GM18507 (cell line): ENCODE measurements around the gene SSH2.

Source experiments
- DNase-seq: peaks from one replicate; pipeline ENCODE4 v3.0.0; 2011; ENCODE audit warnings: low read depth; ENCODE audit not compliant: insufficient read length; ENCODE audit errors: extremely low spot score
- FAIRE-seq: peaks from 2 replicates; lab custom pipeline; 2011; peaks lifted over from hg19 to GRCh38; lab: Jason Lieb, UNC

The SSH2 gene

DNA sequence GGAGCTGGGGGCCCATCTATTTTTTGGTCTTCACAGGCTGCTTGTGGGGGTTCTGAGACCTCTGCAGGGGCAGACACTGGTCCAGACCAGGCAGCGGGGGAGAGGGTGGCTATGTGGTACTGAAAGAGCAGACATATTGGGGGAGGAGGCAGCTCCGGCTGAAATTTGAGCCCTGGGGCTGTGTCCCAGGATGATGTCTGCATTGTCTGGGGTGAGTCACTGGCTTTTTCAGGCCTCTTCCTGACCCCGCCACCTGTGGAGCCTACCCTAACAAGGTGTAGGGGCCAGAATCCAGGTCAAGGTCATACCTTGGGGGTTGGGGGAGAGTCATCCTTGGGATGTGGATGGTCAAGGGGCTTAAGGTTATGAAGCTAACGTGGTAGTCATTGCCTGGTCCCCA lies 309.8 kb downstream of the SSH2 start:
- no peak for DNase-seq
- FAIRE-seq, result no peak

DNA sequence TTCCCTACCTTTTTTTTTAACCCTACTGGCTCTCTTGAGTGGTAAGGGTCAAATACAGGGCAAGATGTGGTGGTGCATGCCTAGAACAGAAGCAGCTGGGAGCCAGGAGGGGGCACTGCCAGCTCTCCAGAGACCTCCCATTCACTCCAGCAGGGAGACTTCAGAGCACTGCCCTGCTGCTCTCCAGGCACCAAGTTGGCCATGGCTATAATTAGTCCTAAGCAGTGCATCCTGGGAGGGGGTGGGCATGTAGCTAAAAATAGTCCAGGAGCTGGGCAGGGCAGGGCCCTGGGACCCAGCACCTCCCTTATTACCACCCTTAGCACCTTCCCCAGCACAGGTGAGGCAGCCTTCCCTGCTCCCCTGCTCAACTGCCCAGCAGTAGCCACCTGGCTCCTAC lies 310.8 kb downstream of the SSH2 start:
- no peak for FAIRE-seq
- DNase-seq, result no peak

DNA sequence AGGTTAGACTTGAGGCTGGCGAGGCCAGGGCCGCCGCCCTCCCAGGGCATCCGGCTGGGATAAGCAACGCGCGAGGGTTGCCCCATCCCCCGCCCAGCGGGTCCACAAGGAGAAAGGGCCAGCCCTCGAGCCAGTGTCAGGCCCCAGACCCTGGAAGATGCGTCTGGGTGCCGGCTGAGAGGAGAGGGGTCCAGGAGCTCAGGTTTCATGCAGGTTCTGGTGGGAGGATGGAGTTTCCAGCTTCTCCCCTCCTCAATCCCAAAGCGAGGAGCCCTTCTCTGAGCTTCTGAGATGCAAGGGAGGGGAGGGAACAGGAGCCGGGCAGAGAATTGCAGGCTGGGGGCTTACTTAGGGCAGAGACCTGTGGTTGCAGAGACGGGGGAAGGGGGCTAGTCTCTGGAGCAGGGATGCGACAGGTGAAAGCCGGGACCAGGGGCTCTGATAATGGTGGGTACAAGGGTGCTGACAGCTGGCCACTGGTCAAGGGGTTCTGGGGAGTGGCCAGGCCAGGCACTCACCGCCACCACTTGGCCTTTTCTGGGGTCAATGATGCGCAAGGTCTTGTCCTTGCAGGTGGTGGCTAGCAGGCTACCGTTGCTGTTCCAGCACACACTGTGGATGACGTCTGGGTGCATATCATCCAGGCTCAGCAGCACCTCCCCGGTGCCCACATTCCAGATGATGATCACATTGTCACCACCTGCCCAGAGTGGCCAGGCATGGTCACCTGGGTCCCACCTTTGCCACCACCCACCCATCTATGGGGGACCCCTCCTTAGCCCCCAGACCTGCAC lies 311.6 kb downstream of the SSH2 start:
- FAIRE-seq, result no peak

DNA sequence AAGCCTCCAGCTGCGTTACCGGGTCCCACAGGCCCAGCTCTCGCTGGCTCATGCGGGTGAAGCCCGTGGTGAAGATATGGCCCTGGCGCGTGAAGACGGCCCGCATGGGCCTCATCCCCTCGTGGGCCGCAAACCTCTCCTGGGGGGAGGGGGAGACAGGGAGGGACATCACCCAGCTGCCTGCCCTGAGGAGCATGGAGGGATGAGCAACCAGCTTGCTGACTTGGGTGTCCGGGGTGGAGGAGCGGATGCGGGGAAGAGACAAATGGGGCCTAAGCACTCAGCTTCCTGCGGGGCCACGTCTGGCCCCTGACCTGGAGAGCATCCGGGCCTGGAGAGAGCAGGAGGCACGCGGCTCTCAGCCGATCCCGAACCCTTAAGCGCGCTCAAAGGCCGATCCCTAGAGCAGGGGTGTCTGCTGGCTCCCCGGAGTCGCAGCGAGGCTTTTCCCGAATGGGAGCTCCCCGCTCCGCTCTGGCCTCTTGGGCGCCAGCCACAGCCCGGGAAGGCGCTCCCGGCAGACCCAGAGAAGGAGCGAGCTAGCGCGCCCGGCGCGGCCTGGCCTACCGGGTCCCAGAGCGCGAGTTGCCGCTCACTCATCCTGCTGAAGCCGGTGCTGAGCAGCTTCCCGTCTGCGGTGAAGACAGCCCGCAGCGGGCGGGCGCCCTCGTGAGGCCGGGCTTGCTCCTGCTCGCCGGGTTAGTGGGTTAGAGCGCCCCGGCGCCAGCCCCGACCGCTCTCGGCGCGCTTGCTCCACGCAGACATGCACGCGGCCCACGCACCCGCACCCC lies 312.4 kb downstream of the SSH2 start:
- FAIRE-seq (peak; percentile 88), DNase-seq (no peak)

More for the DNA sequence above, 311.6 kb downstream of the SSH2 start:
- no peak for DNase-seq

DNA sequence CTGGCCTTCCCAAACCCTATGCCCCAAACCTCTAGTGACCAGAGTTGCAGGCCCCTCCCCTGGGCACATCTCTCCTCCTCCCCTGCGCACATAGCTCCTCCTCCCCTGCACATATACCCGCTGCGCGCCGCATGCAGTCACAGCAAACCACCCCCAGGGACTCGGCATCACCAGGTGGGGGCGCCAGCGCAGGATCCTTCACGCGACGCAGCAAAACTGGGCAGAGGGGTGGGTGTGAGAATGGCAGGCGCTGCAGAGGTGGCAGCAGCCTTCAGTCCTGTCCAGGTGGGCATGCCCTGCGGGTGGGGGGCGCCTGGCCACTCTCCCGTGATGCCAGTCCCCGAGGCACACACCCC lies 312.9 kb downstream of the SSH2 start:
- DNase-seq (peak; percentile 74), FAIRE-seq (peak; percentile 97)

DNA sequence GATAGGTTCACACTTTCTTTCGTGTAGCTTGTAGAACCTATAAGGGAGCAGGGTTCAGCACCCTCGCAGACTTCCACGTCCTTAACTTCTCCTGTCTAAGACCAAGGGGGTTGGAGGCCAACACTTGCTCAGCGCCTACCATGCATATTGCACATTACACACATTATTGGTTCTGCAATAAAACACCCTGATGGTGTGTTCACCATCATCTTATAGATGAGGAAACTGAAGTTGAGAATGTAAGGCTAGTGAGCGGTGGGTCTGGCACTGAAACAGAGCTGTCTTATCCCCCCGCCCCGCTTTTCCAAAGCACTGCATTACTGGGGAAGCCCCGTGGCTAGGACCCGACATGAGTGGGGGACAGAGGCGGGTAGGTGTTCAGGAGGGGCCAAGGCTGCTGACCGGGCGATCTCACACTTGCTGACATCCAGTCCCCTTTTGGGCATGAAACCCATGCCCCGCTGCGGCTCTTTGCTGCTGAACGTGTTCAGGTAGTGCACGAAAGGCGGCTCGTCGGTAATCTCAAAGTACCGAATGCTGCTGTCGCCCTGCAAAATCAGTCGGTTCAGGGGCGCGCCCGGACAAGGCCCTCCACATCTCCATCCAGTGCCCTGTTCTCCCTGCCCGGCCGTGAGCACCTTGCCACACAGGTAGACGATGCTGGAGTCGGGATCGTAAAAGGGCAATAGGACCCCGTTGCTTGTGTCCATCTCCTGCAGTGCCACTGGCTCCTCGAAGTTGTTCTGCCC lies 313.6 kb downstream of the SSH2 start:
- DNase-seq (no peak), FAIRE-seq (no peak)

DNA sequence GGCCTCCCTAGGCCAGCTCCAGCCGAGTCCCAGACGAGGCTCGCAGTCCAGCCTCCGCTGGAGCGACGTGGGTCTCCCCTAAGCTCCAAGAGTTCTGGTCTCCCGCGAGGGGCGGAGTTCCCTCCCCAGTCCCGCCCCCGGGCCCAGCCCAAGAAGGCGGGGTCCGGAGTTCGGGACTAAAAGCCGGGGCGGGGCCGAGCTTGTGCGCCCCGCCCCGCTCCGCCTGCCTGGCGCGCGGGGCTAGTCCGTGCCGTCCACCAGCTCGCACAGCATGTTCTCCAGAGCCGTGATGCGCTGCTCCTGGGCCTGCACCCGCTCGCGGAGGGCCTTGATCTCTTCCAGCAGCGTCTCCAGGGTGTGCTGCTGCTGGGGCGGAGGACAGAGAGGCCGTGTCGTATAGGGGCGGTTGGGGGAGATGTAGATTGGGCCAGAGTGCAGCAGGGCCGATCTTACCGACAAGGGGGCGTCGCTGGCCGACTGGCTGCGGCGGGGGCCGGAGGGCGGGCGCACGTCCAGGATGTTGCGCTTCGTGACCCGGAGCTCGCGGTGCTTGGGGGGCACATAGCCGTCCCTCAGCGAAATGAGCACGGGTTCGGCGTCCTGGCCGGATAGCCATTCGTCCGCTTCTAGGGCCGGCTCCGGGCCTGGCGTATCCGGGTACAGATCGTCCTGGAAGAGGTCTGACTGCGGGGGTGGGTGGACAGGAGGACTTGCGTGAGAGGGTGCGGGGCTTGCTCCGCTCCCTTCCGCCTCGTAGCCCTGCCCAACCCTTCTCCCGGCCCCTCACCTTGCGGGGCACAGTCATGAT lies 314.3 kb downstream of the SSH2 start:
- peak; percentile 87 for FAIRE-seq
- peak; percentile 75 for DNase-seq

DNA sequence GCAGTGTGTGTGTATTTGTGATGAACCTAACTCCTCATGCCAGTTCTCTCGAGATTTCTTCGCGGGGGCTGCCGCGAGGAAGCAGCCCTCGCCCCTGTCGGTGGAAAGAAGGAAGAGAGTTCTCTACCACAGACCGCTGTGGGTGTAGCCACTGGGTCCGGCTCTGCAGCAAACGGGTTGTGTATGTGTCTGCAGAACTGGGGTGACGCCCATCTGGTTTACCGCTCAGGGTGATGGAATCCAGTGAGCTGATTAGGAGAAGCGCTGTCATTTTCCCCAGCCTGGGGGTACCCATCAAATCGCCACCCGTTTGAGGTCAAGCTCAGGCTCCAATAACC lies 315.0 kb downstream of the SSH2 start:
- no peak for DNase-seq
- no peak for FAIRE-seq

DNA sequence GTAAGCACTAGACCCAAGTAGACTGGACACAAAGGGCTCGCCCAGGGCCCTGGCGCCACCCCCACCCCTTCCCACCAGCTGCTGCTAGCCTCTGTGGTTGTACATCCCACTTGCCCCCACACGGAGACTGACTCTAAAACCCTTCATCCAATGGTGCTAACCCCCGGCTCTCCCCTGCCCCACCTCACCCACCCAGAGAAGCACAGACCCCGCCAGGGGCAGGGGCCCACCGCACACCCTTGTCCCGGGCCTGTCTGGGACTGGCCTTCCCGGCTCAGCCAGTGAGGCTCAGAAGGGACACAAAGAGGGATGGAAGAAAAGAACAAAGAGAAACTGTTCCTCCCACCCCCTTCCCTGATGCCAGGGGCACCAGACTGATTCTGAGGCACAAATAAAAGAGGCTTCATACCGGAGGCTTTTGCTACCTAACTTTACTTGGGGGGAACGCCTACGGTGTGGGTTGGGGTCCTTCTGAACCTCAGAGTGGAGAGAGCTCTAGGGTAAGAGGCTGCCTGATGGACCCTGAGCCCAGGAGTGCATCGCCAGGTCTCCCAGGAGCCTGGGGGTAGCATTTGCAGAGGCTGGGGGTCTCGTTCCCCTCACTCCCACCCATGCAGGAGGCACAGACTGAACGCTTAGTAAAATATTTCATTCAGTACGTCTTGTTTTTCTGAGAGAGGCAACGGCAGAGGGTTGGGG lies 315.5 kb downstream of the SSH2 start:
- DNase-seq (no peak), FAIRE-seq (no peak)

DNA sequence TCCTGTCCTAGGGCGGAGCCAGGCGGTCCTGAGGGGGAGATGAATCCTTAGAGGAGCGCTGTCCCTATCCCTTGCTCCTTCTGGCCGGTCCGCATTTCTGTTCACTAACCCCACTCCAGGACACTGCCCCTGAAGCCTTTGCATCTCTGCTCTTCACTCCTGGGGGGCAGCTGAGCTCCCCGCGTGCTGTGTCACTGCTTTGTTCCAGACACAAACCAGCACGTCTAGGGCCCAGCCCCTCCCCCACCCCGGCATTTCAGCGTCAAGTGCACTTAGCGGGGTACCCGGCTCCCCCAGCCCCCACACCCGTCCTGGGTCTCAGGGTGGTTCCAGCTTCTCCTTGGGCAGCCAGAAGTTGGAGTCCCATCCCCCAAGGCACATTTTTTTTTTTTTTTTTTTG lies 316.2 kb downstream of the SSH2 start:
- no peak for DNase-seq
- no peak for FAIRE-seq

DNA sequence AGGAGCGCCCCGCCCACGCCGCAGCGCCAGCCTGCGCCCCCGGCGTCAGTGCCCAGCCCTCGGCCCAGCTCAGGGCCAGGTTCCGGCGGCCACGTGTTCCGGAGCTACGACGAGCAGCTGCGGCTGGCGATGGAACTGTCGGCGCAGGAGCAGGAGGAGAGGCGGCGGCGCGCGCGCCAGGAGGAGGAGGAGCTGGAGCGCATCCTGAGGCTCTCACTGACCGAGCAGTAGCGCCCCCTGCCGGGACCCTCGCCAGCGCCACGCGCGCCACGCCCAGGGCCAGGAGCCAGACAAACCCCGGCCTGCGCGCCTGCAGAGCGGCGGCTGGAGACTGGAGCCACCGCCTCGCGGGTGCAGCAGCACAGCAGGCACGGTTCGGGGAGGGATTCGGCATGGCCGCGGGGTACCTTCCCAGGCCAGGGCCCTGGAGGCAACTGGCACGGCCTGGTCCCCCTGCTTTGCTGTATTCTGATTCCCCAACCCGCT lies 316.6 kb downstream of the SSH2 start:
- DNase-seq, result no peak
- peak; percentile 73 for FAIRE-seq

DNA sequence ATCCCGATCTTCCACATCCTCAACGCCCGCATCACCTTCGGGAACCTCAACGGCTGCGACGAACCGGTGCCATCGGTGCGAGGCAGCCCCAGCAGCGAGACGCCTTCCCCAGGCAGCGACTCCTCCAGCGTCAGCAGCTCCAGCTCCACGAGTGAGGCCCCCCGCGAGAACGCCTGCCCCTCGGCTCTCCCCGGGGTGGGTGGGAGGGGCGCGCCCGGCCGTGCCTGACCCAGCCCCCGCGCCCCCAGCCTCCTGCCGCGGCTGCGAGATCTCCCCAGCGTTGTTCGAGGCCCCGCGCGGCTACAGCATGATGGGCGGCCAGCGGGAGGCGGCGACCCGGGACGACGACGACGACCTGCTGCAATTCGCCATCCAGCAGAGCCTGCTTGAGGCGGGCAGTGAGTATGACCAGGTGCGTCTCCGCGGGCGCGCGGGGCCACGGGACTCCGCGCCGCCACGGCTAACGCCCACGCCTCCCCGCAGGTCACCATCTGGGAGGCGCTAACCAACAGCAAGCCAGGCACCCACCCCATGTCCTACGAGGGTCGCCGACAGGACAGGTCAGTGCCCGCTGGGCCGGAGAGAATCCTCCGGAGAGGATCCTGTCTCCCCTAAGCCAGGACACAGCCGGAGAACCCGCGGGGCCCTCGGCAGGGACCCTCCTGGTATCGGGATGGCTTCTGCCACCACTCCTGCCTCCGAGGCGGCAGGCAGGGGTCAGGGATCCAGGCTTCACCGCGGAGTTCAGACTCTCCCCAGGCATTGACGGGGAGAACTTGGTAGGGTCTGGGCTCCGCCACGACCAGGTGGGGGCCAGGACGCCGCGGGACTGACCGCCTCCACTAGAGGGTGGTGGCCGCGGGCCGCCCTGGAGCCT lies 317.4 kb downstream of the SSH2 start:
- DNase-seq, result no peak
- no peak for FAIRE-seq

DNA sequence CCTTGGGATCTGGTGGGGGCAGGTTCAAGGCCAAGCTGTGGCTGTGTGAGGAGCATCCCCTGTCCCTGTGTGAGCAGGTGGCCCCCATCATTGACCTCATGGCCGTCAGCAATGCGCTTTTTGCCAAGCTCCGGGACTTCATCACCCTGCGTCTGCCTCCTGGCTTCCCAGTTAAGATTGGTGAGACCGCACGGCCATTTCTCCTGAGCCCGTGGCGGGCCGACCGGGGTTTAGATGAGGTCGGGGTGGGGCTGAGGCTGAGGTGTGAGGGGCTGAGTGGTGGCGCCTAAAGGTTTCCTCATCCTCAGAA lies 318.0 kb downstream of the SSH2 start:
- FAIRE-seq (no peak), DNase-seq (no peak)

DNA sequence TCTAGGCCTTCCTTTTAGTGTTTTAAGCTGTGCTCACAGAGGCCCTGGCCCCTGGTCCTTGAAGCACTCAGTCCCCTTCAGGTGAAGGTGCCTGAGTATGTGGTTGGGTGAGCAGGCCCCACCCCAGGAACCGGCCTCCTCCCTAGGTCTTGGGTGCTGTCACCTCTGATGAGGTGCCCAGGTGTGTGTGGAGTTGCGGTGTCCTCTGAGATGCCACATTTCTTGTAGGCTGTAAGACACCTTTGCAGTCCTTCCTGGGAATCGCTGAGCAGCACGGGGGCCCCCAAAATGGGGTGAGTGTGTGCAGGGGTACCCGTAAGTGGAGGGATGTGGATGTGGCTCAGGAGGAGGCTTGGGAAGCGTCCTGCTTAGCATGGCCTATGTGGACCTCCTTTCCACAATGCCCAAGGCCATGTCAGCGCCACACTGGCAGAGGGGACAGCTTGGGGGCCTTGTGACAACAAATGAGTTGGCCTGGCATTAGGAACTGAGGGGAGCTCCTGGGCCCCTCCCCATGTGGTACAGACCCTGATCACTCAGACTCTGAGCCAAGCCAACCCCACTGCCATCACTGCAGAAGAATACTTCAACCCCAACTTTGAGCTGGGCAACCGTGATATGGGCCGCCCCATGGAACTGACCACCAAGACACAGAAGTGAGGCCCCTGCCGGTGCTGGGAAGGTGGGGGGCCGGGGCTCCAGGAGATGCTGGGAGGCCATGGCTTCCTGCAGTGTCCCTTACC lies 318.5 kb downstream of the SSH2 start:
- DNase-seq (no peak), FAIRE-seq (no peak)

DNA sequence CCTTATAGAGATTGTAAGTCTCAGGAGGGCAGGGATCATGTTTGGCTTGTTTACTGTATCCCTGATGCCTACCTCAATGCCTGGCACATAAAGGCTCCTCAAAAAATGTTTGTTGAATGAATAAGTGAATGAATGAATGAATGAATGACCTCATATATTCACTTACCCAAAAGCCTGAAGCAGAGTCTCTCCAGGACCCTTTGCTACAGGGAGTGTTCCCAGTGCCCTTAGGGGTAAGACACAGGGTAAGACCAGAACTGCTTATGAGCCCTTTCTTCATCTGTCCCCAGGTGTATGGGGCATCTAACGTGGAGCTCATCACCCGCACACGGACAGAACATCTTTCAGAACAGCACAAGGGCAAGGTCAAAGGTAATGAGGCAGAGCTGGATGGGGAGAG lies 319.6 kb downstream of the SSH2 start:
- no peak for FAIRE-seq
- DNase-seq, result no peak

DNA sequence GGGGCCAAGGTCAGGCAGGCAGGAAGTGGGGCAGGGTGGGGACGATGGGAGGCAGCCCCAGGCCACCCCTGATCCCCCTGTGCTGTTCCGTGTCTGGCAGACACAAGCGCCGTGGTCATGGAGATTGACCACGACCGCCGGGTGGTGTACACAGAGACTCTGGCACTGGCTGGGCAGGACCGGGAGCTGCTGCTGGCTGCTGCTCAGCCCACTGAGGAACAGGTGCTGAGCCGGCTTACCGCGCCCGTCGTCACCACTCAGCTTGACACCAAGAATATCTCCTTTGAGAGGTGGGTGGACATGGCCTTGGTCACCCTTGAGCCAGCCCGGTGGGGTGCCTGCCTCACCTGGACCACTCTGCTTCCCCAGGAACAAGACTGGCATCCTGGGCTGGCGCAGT lies 321.0 kb downstream of the SSH2 start:
- FAIRE-seq, result no peak

DNA sequence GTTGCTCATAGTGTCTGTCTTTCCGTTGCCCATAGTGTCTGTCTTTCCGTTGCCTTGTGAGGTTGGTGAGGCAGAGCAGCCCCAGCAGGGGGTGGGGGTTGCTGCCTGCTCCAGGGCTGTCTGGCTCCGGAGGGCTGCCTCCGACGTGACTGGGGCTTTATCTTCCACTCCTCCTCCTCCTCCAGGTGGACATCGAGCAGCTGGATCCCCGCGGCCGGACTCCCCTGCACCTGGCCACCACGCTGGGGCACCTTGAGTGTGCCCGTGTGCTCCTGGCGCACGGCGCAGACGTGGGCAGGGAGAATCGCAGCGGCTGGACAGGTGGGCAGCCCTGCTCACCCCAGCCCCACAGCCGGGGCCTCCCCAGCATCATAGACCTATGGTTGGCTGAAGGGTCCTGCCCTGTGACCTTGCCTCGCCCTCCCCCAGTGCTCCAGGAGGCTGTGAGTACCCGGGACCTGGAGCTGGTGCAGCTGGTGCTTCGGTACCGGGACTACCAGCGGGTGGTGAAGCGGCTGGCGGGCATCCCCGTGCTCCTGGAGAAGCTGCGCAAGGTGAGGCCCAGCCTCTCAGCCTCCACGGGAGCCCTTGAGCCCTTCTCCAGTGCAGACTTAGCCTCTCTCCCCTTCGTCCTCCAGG lies 322.4 kb downstream of the SSH2 start:
- FAIRE-seq (no peak), DNase-seq (no peak)

More for the DNA sequence above, 321.0 kb downstream of the SSH2 start:
- no peak for DNase-seq
